HS-5 (cell line): ENCODE measurements around the gene KPNA4.
"Not testable (repeated sequence)": the region's sequence is repeated elsewhere in the genome, so short reads cannot be mapped to it uniquely, and the experiment has no call there.

Experiments
- DNase-seq: peaks from one replicate; pipeline ENCODE4 v3.0.0-alpha.2; 2012; ENCODE audit warnings: low read depth

The KPNA4 gene, protein sequence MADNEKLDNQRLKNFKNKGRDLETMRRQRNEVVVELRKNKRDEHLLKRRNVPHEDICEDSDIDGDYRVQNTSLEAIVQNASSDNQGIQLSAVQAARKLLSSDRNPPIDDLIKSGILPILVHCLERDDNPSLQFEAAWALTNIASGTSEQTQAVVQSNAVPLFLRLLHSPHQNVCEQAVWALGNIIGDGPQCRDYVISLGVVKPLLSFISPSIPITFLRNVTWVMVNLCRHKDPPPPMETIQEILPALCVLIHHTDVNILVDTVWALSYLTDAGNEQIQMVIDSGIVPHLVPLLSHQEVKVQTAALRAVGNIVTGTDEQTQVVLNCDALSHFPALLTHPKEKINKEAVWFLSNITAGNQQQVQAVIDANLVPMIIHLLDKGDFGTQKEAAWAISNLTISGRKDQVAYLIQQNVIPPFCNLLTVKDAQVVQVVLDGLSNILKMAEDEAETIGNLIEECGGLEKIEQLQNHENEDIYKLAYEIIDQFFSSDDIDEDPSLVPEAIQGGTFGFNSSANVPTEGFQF

DNA sequence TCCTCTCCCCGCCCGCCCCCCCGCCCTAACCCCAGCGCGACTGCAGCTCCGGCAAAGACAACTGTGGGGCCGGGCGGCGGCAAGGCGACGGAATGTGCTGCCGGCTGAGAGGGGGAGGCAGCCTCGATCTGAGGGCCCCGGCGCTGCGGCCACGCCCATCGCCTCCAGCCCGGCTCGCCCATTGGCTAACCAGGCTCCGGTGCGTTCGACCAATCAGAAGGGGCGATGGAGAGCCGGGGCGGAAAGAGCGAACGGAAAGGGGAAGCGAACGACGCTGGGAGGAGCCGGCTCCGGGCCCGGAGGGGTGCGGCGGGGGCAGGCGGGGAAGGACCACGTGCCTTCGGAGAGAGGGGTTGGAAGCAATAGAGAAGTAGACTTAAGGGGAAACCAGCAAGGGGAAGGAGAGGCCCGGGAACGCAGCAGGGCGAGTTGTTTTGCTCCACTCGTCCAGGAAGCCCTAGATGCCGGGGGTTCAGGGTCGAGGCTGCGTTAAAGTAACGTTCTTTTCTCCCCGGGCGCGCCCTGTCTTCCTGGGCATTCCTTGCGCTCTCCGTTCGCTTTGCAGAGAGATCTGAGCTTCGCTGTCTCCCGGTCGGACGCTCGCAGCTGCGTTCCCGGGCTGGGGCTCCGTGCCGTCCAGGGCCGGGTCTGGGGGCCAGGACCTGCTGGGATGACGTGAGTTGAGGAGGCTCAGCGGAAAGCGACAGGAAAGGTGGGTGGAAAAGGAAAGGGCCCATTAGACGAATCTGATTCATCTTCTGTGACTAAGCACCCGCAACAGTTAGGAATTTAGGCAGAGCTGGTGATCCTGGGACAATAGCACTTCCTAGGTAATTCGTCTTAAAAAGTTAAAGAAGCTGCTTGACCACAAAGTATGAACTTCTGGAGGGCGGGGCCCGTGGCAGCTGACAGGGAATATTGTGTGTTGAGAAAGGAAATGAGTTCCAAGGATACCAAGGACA, at the start of gene KPNA4:
KPNA4 (minus strand) TSS at position 130 of the 962 bp plus-strand sequence. CDS start 289 bp downstream, outside the sequence.
- DNase-seq = peak; percentile 95

DNA sequence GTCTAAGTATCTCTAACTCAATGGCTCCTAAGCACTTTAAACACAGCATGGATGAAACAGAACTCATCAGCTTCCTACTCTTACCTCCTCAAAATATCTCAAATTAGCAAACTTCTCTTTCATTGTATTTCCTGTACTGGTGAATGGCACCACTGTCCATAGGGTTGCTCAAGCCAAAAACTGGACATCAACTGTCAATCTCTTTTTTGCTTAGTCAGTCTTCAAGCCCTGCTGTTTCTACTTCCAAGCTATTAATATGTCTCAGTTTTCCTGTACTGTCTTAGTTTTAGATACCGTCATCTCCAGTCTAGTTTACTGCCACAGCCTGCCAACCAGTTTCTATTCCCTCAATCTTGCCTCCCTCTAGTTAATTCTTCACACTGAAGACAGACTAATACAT, 48.3 kb upstream of the KPNA4 start:
- no peak for DNase-seq

DNA sequence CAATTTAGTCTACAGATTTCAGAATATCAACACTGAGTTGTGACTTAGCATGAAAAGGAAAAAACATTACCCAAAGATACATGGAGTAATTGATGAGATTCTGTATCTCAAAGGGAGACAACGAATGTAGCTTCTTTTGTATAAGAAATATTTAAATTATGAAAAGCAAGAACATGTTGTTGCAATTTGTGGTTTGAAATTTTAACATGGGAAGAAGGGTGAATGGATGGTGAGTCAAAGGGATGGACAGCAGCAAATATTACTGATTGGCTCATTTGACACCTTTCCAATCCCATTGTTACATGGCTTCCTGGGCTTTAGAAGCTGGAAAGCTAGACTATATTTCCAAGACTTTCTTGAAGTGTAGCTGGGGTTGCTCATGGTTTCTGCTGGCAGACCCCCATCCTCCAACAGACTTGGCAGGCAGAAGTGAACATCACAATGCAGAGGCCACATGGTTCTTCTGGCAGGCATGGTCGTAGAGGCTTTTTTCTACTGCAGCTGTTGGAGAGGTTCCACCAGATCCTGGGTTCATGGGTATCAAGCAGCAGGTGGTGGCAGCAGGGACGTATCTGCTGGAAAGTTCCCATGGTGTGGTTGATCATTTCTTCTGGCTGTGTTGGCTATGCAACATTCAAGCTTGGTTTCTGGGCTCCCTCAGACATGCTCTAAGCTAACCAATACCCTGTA, 47.2 kb upstream of the KPNA4 start:
- no peak for DNase-seq

DNA sequence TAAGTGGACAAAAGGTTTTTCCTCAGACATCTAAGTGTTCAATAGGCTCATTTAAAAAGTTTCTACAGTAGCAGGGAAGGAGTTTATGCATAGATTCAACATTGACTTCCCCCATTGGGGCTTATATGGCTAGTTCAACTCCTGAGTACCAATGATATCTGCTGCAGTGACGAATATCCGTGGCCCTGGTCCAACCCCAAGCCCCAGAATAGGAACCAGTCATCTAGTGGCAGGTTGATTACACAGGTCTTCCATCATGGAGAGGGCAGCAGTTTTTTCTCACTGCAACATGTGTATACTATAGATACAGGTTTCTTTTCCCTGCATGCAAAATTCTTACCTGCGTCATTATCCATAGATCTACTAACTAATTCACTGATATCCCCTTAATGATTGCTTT, 45.8 kb upstream of the KPNA4 start:
- no peak for DNase-seq

DNA sequence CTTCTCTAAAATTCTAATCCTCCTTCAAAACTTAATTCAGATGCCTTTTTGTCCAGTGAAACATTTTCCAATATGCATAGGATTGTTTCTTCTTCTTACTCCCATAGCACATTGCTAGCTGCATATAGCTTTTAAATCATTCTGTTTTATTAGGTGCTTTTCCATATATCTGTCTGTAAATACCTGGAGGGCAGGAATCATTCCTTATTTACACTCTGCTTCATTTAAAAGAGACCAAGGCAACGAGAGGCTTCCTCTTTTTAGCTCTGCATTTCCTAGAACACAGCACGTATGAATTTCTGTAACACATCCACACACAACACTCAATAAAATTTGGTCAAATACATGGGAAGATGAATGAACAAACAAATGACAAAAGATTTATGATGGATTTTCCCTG, 43.5 kb upstream of the KPNA4 start:
- no peak for DNase-seq

DNA sequence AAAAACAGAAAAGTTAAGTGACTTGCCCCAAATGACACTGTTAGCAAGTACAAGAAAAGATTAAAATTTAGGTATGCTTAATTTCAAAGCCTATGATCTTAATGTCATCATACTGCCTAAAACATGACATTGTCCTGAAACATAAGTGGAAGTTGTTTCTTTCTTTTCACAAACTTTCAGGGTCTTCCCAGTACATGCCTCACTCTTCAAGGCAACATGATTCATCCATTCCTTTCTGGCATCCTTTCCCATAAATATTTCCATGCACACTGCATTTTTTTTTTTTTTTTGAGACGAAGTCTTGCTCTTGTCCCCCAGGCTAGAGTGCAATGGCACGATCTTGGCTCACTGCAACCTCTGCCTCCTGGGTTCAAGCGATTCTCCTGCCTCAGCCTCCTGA, 42.5 kb upstream of the KPNA4 start:
- no peak for DNase-seq

DNA sequence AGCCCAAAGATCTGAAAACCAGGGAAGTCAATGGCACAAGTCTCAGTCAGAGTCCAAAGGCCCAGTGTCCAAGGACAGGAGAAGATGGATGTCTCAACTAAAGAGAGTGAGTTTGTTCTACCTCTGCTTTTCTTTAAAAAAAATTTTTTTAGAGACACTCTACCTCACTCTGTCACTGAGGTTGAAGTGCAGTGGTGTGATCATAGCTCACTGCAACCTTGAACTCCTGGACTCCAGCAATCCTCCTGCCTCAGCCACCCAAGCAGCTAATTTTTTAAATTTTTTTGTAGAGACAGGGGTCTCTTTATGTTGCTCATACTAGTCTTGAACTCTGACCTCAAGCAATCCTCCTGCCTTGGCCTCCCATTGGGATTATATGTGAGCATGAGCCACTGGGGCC, 39.9 kb upstream of the KPNA4 start:
- no peak for DNase-seq

DNA sequence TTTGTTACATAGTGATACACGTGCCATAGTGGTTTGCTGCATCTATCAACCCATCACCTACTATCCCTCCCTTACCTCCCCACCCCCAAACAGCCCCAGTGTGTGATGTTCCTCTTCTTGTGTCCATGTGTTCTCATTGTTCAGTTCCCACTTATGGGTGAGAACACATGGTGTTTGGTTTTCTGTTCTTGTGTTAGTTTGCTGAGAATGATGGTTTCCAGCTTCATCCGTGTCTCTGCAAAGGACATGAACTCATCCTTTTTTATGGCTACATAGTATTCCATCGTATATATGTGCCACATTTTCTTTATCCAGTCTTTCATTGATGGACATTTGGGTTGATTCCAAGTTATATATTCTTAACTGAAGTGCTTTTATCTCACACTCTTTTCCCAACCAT, 38.5 kb upstream of the KPNA4 start:
- not testable (repeated sequence) for DNase-seq

DNA sequence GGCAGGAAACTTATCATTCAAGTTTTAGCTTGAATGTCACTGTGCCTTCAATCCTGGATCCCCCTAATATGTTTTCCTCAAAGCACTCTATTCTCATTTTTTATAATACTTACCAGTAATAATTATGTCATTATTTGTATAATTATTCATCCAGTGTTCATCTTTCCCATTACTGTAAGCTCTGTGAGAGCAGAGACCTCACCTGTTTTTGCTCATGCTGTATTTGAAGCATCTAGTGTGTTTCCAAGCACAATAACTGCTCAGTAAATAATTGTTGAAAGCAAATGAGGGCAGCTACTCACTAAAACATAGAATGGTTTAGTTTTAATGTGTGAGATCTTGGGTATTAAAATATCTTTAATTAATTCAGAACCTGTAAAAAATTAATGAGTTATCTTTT, 36.9 kb upstream of the KPNA4 start:
- no peak for DNase-seq

DNA sequence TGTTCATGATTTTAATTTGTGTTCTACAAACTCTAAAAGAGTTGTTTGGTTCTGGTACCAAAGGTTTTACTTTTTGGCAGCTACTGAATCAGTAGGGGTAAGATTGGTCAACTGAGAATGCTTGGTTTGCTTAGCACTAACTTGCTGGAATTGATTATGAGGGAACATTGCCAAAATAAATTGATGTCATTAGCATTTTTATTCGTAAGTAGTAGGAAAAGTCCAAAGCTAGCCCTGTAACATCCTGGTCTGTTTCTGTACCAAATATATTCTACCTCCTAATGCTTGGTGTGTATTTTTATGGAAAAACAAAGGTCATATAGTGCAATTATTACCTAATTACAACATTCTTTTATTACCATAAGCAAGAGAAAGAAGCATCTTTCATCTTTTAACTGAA, 35.9 kb upstream of the KPNA4 start:
- DNase-seq = no peak

DNA sequence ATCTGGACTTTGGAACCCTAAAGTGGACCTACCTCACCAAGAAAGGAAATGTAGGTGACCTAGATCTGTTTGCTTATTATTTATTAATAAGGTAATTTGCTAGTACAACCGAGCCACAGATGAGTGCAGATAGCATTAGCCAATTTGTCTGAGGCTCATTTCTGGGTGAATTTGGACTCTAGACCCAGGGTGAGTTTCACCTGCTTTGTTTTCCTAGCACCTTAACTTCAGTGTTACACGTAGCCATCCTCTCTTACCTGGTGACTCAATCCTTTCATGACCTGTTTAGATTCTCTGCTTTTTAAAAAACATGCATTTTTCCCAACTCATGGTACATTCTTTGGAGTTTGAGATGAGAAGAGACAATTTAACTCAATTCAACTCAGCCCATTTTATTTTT, 33.5 kb upstream of the KPNA4 start:
- DNase-seq = no peak

DNA sequence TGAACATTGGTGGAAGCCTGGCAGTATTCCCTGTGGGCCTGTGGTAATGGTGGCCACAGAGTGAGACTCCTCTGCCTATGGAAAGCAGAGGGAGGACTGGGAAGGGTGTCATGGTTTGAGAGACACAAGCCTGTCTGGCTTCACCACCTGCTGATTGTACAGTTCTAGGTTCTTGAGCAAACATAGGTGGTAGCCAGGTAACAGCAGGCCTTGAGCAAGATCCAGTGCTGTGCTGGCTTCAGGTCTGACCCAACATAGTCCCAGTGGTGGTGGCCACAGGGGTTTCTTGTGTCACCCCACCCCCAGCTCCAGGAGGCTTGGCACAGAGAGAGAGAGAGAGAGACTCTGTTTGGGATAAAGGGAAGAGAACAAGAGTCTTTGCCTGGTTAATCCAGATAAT, 22.7 kb upstream of the KPNA4 start:
- DNase-seq = no peak

DNA sequence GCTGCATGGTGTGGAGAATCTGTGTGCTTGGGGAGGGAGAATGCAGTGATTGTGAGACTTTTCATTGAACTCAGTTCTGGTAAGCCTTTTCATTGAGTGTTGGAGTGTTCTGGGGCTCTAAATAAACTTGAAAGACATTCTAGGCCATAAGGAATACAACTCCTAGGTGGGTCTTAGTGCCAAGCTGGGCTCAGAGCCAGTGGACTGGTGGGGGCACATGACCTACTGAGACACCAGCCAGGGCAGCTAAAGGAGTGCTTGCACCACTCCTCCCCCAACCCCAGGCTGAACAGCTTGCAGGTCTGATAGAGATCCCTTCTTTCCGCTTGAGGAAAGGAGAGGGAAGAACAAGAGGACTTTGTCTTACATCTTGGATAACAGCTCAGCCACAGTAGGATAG, 21.7 kb upstream of the KPNA4 start:
- DNase-seq = no peak

DNA sequence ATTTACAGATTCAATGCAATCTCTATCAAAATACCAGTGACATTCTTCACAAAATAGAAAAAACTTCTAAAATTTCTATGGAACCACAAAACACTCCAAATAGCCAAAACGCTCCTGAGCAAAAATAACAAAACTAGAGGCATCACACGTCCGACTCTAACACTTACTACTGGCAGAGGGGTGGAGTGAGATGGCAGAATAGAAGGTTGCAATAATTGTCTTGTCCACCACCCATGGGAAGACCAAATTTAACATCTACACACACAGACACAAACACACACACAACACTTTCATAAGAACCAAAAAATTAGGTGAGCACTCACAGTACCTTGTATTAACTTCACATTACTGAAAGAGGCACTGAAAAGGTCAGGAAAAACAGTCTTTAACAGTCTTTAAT, 21.3 kb upstream of the KPNA4 start:
- no peak for DNase-seq

DNA sequence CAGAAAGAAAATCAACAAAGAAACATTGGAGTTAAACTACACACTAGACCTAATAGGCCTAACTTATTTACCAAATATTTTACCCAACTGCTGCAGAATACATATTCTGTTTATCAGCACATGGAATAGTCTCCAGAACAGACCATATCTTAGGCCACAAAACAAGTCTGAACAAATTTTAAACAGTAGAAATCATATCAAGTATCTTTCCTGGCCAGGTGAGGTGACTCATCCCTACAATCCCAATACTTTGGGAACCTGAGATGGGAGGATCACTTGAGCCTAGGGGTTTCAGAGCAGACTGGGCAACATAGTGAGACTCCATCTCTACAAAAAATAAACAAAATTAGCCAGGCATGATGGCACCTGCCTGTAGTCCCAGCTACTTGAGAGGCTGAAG, 18.1 kb upstream of the KPNA4 start:
- DNase-seq = no peak

DNA sequence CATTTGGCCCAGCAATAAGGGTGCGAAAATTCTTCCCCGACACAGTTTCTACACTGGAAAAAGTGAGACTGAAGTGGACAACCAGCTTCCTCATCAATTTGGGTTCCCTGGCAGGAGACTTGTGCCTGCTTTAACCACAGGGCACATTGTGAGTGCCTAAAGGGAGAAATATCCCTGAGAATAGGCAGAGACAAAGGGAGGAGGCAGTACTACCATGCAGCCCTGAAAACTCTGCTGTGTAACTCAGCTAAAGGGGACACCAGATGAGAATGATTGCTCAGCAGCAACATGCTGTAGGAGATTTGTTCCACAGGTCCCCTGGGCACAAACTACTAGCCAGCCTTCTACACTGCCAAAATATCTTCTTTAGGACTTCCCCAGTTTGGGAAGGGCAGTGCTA, 15.6 kb upstream of the KPNA4 start:
- DNase-seq = no peak

DNA sequence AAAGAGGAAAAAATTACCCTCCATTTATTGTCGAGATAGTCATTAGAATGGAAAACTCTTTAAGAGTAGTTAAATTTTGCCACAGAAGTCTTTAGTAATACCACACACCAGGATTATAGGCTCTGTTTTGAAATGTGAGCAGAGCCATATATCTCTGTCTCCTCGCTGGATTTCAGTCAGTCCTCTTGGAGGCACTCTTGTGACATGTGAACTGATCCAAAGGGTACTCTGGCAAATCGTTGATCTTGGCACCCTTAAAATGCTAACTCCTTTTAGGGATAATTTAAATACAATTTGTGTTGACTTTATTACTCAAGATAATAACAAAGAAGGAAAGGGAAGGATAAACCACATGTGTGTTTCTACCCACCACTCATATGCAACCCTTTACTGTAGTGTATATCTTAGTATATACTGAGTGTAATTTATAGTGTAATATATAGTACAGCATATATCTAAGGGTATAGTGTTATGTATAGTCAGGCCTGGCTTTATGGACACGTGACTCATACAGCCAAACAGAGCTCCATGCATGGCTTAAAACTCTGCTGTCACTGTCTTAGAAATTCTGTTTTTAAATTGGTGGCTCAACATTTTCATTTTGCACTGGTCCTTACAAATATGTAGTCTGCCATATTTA, 12.3 kb upstream of the KPNA4 start:
- no peak for DNase-seq

DNA sequence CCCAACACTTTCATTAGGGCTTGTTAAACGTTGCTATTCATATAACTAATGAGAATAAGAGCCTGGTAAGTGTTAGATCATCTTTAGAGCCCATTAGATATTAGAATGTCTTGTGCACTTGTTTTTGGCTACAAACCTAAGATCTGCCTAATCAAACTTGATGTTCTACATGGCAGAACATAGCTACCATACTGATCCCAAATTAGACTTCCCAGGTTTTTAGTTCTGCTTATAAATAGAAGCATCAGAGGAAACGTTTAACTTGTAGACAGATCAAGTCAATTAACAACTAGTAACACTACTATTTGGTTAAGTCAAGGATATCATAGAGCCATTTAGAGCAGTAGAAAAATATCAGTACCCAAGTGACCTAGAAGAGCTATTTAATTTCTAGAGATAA, 11.7 kb upstream of the KPNA4 start:
- DNase-seq = no peak

DNA sequence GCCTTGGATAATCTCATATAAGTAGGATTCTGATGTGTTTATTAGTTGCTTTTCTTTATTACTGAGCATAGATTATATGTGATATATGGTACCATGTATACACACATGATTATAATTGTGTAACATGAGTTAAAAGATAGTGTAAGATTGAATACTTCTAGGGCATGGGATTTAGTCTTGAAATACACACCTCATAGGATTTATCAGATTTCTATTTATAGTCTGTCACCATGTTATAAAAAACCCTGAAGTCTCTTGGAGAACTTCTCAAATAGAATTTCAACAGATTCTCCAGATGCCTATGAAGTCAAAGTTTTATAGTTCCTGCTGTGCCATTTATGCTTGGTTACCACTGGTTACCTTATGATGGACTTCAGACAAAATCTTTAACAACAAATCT, 11.2 kb upstream of the KPNA4 start:
- no peak for DNase-seq

DNA sequence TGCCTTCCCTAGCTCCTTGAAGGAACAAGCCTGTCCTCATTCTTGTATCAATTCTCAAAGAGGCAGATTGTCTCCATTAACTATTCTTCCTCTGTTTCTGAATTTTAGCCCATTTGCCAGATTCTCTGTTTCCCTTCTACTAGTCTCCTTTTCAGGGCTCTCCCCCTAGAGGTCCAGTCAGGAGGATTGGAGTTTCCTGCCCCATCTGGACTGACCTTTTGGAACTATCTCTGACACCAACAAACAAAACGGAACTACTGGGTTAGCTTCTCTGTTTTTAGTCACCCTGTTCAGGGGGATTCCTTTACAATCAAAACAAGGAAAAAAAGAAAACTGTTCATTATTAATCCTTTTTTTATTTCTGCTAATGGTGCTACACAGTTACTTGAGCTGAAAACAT, 10.2 kb upstream of the KPNA4 start:
- no peak for DNase-seq

DNA sequence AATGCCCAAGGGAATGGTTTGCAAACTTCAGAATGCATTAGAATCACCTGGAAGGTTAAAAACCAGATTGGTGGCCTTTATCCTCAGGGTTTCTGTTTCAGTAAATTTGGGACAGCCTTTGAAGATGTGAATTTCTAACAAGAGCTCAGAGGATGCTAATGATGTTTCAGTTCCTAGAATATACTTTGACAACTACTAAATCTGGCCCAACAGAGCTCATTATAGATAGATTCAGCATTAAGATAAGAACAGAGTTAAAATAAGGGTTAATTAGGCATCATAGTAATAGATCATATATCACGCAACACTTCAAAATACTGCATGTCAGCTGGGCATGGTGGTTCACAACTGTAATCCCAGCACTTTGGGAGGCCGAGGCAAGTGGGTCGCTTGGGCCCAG, 9.3 kb upstream of the KPNA4 start:
- DNase-seq = no peak
